ENCODE measurements around the gene VPS35L.

DNA sequence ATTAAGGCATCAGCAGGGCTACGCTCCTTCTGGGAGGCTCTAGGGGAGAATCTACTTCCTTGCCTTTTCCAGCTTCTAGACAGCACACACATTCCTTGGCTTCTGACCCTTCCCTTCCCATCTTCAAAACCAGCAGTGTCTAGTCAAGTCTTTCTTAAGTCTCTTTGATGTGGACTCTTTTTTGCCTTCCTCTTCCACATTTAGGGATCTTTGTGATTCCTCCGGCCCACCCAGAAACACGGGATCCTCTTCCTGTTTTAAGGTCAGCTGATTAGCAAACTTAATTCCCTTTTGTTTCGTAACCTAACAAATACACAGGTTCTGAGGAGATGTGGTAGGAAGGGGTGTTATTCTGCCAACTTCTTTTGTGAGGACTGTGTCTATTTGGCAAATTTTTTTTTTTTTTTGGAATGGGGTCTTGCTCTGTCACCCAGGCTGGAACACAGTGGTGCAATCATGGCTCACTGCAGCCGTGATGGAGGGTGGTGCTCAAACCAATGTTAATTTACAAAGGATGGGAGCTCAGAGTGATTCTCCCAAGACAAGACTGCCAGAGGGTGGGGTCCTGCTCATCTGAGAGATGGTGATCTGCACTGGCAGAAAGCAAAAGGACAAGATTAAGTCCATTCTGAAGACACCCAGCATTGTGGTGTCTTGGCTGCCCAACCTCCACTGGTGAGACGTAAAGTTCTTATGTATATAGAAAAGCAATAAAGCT, 147.8 kb downstream of the VPS35L start:
- no peak for TF ChIP-seq CTCF (conservative IDR thresholded peaks at IDR 0.05)
- TF ChIP-seq EZH2 (IDR thresholded peaks at IDR 0.05; ENCODE audit: low read depth): no peak
